Stimulated activated CD8-positive, alpha-beta memory T cell treated with anti-CD3 and anti-CD28 coated beads, Interleukin-12 subunit alpha, Interleukin-12 subunit beta, amount 100 ng/mL, for 4 hours (primary cell): ENCODE data around the gene NSUN4.

Source experiments
- DNase-seq: peaks from one replicate; pipeline ENCODE4 v3.0.0-alpha.2; 2020; ENCODE audit warnings: low read depth

The NSUN4 gene

GRCh38 chr1:46406881-46407608 is 66.4 kb downstream of the NSUN4 start:
- DNase-seq, result no peak

DNA sequence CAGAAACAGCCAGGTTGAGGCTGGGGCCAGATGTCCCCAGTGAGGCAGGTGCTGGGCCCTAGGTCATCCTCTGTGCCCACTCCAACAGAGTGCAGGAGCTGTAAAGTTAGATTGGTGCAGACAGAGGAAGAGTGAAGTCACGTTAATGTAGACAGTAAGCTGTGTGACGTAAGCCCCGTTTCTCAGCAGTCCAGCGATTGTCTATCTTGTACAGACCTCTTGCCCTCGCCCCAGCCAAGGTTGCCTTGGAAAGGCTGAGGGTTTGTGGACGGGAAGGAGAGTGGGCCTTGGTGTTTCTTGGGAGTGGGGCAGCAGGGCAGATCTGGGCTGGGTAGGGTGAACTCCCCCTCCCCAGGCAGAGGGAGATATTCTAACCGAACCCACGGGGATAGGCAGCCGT is 67.0 kb downstream of the NSUN4 start:
- DNase-seq, result no peak

DNA sequence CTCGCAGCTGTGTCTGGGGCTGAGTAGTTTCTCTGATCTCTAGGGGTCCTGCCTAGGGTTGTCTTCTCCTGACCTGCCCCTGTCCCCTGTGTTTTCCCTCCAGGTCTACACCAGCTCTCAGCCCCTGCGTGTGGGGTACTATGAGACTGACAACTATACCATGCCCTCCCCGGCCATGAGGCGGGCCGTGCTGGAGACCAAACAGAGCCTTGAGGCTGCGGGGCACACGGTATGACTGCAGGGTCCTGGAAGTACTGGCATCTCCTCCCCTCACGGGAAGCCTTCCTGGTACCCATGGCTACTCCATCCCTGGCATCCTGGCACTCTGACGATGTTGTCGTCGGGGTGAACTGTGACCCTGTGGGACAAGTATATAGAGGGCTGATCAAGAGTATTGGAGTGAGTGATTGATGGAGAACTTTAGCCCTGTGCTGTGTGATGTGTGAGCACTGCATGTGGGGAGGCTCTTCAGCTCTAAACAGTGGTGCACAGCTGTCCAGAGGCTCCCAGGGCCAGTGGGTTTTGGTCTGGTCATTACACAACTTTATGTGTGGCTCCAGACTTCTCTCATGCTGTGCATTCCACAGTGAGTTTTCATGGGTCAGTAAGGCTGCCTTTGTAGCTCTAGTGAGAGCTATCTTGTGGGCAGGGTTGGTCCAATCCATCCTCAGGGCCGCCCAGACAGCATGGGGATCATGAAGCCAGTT is 67.9 kb downstream of the NSUN4 start:
- DNase-seq, result no peak

GRCh38 chr1:46409063-46409372 is 68.4 kb downstream of the NSUN4 start:
- DNase-seq, result no peak

- DNase-seq, result no peak
Measured at GRCh38 chr1:46410156-46411009, 69.8 kb downstream of the NSUN4 start.

DNA sequence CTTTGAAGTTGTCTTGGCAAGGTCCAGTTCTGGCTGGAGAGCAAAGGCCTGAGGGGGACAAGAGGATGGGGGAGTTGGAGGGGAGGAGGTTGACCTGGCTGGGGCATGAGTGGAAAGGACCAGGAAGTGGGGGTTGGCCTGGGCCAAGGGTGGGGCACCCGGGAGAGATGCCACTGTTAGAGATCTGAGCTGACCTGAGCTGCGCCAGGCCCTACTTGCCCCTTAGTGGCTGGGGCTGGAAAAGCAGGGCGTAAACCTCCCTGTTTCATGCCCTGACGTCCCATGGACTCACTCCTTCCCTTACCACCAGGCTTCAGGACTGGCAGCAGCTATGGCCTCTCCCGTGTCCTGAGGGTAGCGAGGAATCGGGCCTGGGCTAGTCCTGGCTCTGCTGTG is 70.4 kb downstream of the NSUN4 start:
- no peak for DNase-seq
